Psoas muscle (tissue), 8 donors: ENCODE data around the gene TRAPPC2. TPM values are rescaled to one million over a fixed set of nuclear protein-coding genes. Genes with fewer than 3 reads are reported as not detected.

ENCODE experiments used
- ATAC-seq, 4 donors: fragments of 200-7000 bp; cut with Tn5 transposase; one replicate each; pipeline ENCODE4 v1.9.1; 2020; ENCODE audit warnings: moderate library complexity in 3 of 4, mild to moderate bottlenecking in 2 of 4
- DNase-seq, 2 donors: peaks; one replicate each; pipeline ENCODE4 v3.0.0-alpha.2; 2020
- H3K27ac ChIP-seq: fragments of 200-600 bp; one replicate; pipeline ENCODE4 v1.8.0; 2022
- H3K27me3 ChIP-seq, 3 donors: fragments of 200-600 bp in 1 of 3; one replicate each; pipeline versions ENCODE4 v1.6.1 to v1.8.0; 2013 to 2022; ENCODE audit warnings: low read length in 2 of 3, mild to moderate bottlenecking in 2 of 3, moderate library complexity in 1 of 3; ENCODE audit not compliant: insufficient read depth in 3 of 3
- H3K36me3 ChIP-seq, 2 donors: fragments of 200-600 bp in 1 of 2; one replicate each; pipeline versions ENCODE4 v1.6.1 to v1.8.0; 2013 to 2022; ENCODE audit warnings: low read depth in 1 of 2, mild to moderate bottlenecking in 1 of 2, moderate library complexity in 1 of 2; ENCODE audit not compliant: insufficient read depth in 1 of 2
- H3K4me1 ChIP-seq: fragments of 200-600 bp; one replicate; pipeline ENCODE4 v1.8.0; 2022
- H3K4me3 ChIP-seq: fragments of 200-600 bp; one replicate; pipeline ENCODE4 v1.8.0; 2022; ENCODE audit warnings: mild to moderate bottlenecking
- H3K9me3 ChIP-seq: fragments of 200-600 bp; one replicate; pipeline ENCODE4 v1.8.0; 2022
- WGBS, 3 donors: extraction: QIAGEN DNeasy Blood & Tissue Kit; methylation state at CpG; one replicate each; pipeline versions ENCODE4 v1.1.6 to v1.1.7; 2013; 5-methylcytosine and 5-hydroxymethylcytosine counted together
- intact Hi-C, 2 donors: fragments of 100-400 bp; cut with DNase I; formaldehyde crosslinking; loops; one replicate each; pipeline versions ENCODE4 v1.11.0 to v1.14.2; 2022
- polyA plus RNA-seq, 3 donors: library from polyadenylated mRNA; stranded (reverse); fragments of 200-250 nt; gene quantifications; one replicate each; pipeline ENCODE4 v1.2.3, GENCODE V29; 2013
- total RNA-seq, 4 donors: library from RNA; stranded (reverse); fragmentation: NEBNext Ultra II Directional in 2 of 4; extraction: Animal tissue kit (Norgen Biotek cat#: 25700) in 2 of 4; gene quantifications; one replicate each; pipeline versions ENCODE4 v1.2.1 to v1.2.4, GENCODE V29; 2021 to 2023
- TF ChIP-seq, protein P1 (sequence below): fragments of 200-600 bp; IDR thresholded peaks from one replicate; pipeline ENCODE4 v1.8.0; 2022; ENCODE audit warnings: antibody characterized with exemption
- donor health status: healthy with polysubstance abuse.
- donor health status: DM: no; HTN: no; CAD: no; lungs with moderate emphysema.
- donor health status: Bipolar disorder and iron deficiency.
- donor health status: healthy.
- donor health status: DM: yes; HTN: yes; CAD: no.
- donor health status: DM: no; HTN: no; CAD: no.
- donor health status: DM: no; HTN: no; CAD: no.
- donor health status: DM: yes; HTN: yes; CAD: no.

TRAPPC2 gene
- total and polyA plus RNA-seq, 7 donors: 2.1 to 6.3 (median 4.0) TPM

DNA sequence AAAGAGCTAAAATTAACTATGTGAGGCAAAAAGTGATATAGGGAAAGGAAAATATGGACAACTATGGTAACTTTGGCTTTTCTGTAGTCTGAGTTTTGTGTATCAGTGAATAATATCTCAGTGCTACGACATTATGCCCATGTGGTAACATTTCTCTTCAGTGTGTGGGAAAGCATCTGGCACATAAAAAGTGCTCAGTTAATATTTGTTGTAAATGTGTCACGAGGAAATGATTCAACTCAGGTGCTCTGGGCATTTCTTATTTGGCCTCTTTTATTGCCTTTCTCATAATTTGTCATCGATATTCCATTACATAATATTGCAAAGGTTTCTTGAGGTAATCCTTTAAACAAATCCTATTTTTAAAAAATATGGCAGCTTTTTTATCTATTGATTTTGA is 17.7 kb upstream of the TRAPPC2 start:
- WGBS, 3 donors: 46 to 67% (median 60%) methylated on average over 3 of the region's 3 CpGs
- H3K27me3 ChIP-seq: no peaks in the 10 kb centered on the region
- peaks cover 0 to 52% of the 10 kb centered on the region in 2 donors for H3K36me3 ChIP-seq
- intact Hi-C loops: loop anchor here (5.0 kb wide), 2 partner anchors 95 to 280 kb away; no protein-coding TSS in a partner anchor
- H3K4me1 ChIP-seq: no peaks in the 10 kb centered on the region
- no peak overlapping the region for H3K27ac ChIP-seq
- ATAC-seq: no peak
- TF ChIP-seq, protein P1, sequence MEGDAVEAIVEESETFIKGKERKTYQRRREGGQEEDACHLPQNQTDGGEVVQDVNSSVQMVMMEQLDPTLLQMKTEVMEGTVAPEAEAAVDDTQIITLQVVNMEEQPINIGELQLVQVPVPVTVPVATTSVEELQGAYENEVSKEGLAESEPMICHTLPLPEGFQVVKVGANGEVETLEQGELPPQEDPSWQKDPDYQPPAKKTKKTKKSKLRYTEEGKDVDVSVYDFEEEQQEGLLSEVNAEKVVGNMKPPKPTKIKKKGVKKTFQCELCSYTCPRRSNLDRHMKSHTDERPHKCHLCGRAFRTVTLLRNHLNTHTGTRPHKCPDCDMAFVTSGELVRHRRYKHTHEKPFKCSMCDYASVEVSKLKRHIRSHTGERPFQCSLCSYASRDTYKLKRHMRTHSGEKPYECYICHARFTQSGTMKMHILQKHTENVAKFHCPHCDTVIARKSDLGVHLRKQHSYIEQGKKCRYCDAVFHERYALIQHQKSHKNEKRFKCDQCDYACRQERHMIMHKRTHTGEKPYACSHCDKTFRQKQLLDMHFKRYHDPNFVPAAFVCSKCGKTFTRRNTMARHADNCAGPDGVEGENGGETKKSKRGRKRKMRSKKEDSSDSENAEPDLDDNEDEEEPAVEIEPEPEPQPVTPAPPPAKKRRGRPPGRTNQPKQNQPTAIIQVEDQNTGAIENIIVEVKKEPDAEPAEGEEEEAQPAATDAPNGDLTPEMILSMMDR: no peak
- no peak overlapping the region for H3K4me3 ChIP-seq
- no peak for DNase-seq
- no peaks in the 10 kb centered on the region for H3K9me3 ChIP-seq

DNA sequence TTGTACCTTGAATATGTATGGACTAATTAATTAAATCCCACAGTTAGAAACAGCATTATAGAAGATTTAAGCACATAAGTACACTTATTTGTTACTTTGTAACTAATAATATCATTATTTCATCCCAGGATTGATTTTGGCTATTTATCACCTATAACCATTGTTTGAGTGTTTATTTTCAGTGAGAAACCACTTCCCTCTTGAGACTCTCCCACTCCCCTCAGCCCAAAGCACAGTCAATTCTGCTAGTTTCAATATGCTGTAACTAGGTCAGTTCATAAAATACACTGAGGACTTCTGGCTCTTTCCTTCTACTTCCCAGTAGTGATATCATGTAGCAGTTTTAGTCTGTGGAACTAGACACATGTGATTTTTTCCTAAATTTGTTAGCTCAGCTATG is 16.4 kb upstream of the TRAPPC2 start:
- Histone ChIP-seq H3K36me3 (peaks cover 0 to 54% of the 10 kb centered on the region in 2 donors), H3K27ac (no peak overlapping the region), H3K9me3 (no peaks in the 10 kb centered on the region), H3K4me3 (no peak overlapping the region), H3K4me1 (no peaks in the 10 kb centered on the region), H3K27me3 (no peaks in the 10 kb centered on the region)
- TF ChIP-seq, protein P1: no peak
- ATAC-seq (no peak), DNase-seq (no peak)
- intact Hi-C loops: loop anchor here (5.0 kb wide), 2 partner anchors 94 to 281 kb away; no protein-coding TSS in a partner anchor

DNA sequence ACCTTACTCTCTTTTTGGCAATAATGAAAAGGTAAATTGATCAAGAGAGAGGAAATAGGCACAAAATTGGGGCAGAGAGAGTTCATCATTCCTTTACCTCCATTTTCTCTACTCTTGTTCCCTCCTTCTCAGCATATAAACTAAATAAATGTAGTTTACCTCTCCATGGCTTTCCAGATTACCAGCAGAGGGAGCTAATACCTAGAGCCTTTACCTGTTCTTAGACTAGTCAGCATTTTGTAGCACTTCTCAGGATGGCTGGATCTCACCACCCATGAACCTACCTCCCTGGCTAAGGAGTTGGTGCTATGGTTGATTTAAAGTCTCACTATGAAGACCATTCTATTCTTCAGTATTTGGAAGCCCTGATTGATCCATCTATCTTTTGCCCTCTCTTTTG is 15.8 kb upstream of the TRAPPC2 start:
- no peaks in the 10 kb centered on the region for H3K4me1 ChIP-seq
- H3K27ac ChIP-seq: no peak overlapping the region
- H3K9me3 ChIP-seq: no peaks in the 10 kb centered on the region
- no peaks in the 10 kb centered on the region for H3K27me3 ChIP-seq
- ATAC-seq (peak in 3 of 4 donors; percentile 36 to 58 (median 52)), DNase-seq (no peak)
- peaks cover 0 to 60% of the 10 kb centered on the region in 2 donors for H3K36me3 ChIP-seq
- TF ChIP-seq, protein P1: peak; percentile 54
- intact Hi-C loops: loop anchor here (5.0 kb wide), 2 partner anchors 93 to 282 kb away; no protein-coding TSS in a partner anchor
- H3K4me3 ChIP-seq: no peak overlapping the region

DNA sequence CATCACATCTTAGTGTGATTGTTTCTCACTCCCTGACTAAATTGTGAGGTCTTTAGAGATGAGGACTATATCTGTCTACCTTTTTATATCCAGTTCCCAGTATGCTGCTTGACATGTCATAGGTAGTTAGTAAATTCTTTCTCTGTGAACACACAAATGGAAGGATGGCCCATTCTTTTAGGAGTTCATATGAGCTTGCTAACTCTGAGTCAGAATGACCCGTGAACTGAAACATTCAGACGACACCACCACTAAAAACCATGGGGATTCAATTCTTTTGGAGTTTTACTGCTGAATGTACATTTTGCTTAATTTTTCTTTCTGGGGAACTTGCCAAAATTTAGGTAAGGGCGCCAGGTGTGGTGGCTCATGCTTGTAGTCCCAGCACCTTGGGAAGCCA is 14.1 kb upstream of the TRAPPC2 start:
- WGBS, 3 donors: 89 to 93% (median 91%) methylated on average over 3 of the region's 3 CpGs
- DNase-seq (no peak), ATAC-seq (no peak)
- Histone ChIP-seq H3K27me3 (no peaks in the 10 kb centered on the region), H3K4me3 (no peak overlapping the region), H3K9me3 (no peaks in the 10 kb centered on the region), H3K4me1 (no peaks in the 10 kb centered on the region), H3K36me3 (peaks cover 0 to 71% of the 10 kb centered on the region in 2 donors), H3K27ac (no peak overlapping the region)
- intact Hi-C loops: loop anchor here in 1 of 2 donors (5.0 to 10.0 kb wide), 2 partner anchors 244 to 284 kb away; no protein-coding TSS in a partner anchor
- TF ChIP-seq, protein P1: no peak

DNA sequence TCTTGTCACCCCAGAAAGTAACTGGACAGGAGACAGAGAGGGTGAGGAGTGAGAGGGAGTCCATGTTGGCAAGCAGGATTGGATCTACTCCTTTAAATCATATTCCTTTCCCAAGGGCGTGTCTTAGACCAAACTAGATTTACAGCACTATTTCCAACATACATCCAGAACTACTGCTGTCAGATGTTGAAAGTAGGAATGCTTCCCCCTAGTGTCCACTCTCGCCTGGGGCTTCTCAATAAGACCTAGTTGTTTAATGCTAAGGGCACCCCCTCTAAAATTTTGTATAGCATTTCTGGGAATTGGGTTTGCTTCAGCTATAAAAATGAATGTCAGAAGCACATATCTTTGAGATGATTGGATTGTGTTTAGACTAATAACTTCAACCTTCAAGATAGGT is 13.4 kb upstream of the TRAPPC2 start:
- peak in 3 of 4 donors; percentile 40 to 65 (median 58) for ATAC-seq
- Histone ChIP-seq H3K36me3 (peaks cover 0 to 66% of the 10 kb centered on the region in 2 donors), H3K9me3 (no peaks in the 10 kb centered on the region), H3K27me3 (no peaks in the 10 kb centered on the region), H3K4me1 (no peaks in the 10 kb centered on the region), H3K27ac (no peak overlapping the region), H3K4me3 (no peak overlapping the region)
- TF ChIP-seq, protein P1: peak; percentile 38
- intact Hi-C loops: loop anchor here in 1 of 2 donors (5.0 to 10.0 kb wide), 2 partner anchors 243 to 284 kb away; no protein-coding TSS in a partner anchor
- no peak for DNase-seq
- 41 to 54% (median 47%) methylated on average over 2 of the region's 2 CpGs for WGBS, 3 donors
